Mesothelial cell of epicardium (in vitro differentiated cells): Measurements from ENCODE around the gene MAN2B2. TPM values are rescaled to one million over a fixed set of nuclear protein-coding genes. Genes with fewer than 3 reads are reported as not detected.

Source experiments
- DNase-seq, 2 experiments: peaks; one replicate each; pipeline ENCODE4 v3.0.0; 2021; ENCODE audit warnings: low spot score in 2 of 2; ENCODE audit not compliant: unreplicated experiment in 2 of 2
- H3K27ac Mint-ChIP-seq: 2 replicates; pipeline ENCODE4 v1.8.0; 2021; ENCODE audit warnings: mixed read lengths
- H3K27me3 Mint-ChIP-seq: 2 replicates; pipeline ENCODE4 v1.8.0; 2021; ENCODE audit warnings: low read depth, mixed read lengths
- H3K36me3 Mint-ChIP-seq: 2 replicates; pipeline ENCODE4 v1.8.0; 2021; ENCODE audit warnings: mixed read lengths
- H3K4me1 Mint-ChIP-seq: 2 replicates; pipeline ENCODE4 v1.8.0; 2021; ENCODE audit warnings: mixed read lengths
- H3K4me3 Mint-ChIP-seq: 2 replicates; pipeline ENCODE4 v1.8.0; 2021; ENCODE audit warnings: mild to moderate bottlenecking, moderate library complexity, mixed read lengths
- H3K9me3 Mint-ChIP-seq: 2 replicates; pipeline ENCODE4 v1.8.0; 2021; ENCODE audit warnings: mixed read lengths
- CTCF ChIP-seq: fragments of 200-600 bp; sonication (generic); IDR thresholded peaks from one replicate; pipeline ENCODE4 v1.5.0; 2021; ENCODE audit warnings: antibody characterized with exemption; ENCODE audit not compliant: unreplicated experiment
- total RNA-seq: library from RNA; stranded (reverse); gene quantifications from 3 replicates; pipeline ENCODE4 v1.2.1, GENCODE V29; 2021

MAN2B2 gene
- total RNA-seq, 1 donor from 2014 or later = 24.0 TPM

- H3K27me3 Mint-ChIP-seq = peaks cover 88% of the 10 kb centered on the region
- H3K9me3 Mint-ChIP-seq = peaks cover 6% of the 10 kb centered on the region
- no peaks in the 10 kb centered on the region for H3K36me3 Mint-ChIP-seq
Observed at GRCh38 chr4:6568148-6568547, 6.8 kb upstream of the MAN2B2 start.

GRCh38 chr4:6568689-6569332, 6.2 kb upstream of the MAN2B2 start:
- Mint-ChIP-seq H3K36me3 (no peaks in the 10 kb centered on the region), H3K9me3 (peaks cover 6% of the 10 kb centered on the region), H3K27ac (no peak overlapping the region), H3K4me3 (no peak overlapping the region), H3K27me3 (peaks cover 95% of the 10 kb centered on the region), H3K4me1 (no peaks in the 10 kb centered on the region)
- no peak for TF ChIP-seq CTCF
- DNase-seq = no peak

More at GRCh38 chr4:6568148-6568547, 6.8 kb upstream of the MAN2B2 start:
- no peak overlapping the region for H3K4me3 Mint-ChIP-seq
- no peak for DNase-seq
- no peaks in the 10 kb centered on the region for H3K4me1 Mint-ChIP-seq
- H3K27ac Mint-ChIP-seq = no peak overlapping the region
- TF ChIP-seq CTCF = no peak

- H3K27ac Mint-ChIP-seq = no peak overlapping the region
- H3K4me3 Mint-ChIP-seq = no peak overlapping the region
- H3K27me3 Mint-ChIP-seq = peaks cover 70% of the 10 kb centered on the region
- TF ChIP-seq CTCF = no peak
- peaks cover 3% of the 10 kb centered on the region for H3K4me1 Mint-ChIP-seq
- no peaks in the 10 kb centered on the region for H3K36me3 Mint-ChIP-seq
- peaks cover 6% of the 10 kb centered on the region for H3K9me3 Mint-ChIP-seq
- no peak for DNase-seq
Observed at GRCh38 chr4:6571608-6572007, 3.4 kb upstream of the MAN2B2 start.

- Mint-ChIP-seq H3K27me3 (peaks cover 51% of the 10 kb centered on the region), H3K36me3 (peaks cover 2% of the 10 kb centered on the region), H3K4me3 (peak overlapping the region; percentile 82), H3K9me3 (peaks cover 6% of the 10 kb centered on the region), H3K4me1 (peaks cover 3% of the 10 kb centered on the region), H3K27ac (no peak overlapping the region)
- DNase-seq = no peak
- no peak for TF ChIP-seq CTCF
Observed at GRCh38 chr4:6573551-6573950, 1.4 kb upstream of the MAN2B2 start.

GRCh38 chr4:6573986-6574746, 823 bp upstream of the MAN2B2 start:
- H3K27ac Mint-ChIP-seq = no peak overlapping the region

More at GRCh38 chr4:6573986-6574746, 823 bp upstream of the MAN2B2 start:
- DNase-seq = no peak
- H3K36me3 Mint-ChIP-seq = peaks cover 5% of the 10 kb centered on the region
- peaks cover 3% of the 10 kb centered on the region for H3K4me1 Mint-ChIP-seq
- peaks cover 45% of the 10 kb centered on the region for H3K27me3 Mint-ChIP-seq
- no peak for TF ChIP-seq CTCF
- peak overlapping the region; percentile 82 for H3K4me3 Mint-ChIP-seq
- H3K9me3 Mint-ChIP-seq = peaks cover 6% of the 10 kb centered on the region
